Activated T-cell treated with anti-CD3 and anti-CD28 coated beads, Interleukin-2, amount 50 U/mL, for 4 hours (primary cell): ENCODE results near the gene USHBP1. TPM values are rescaled to one million over a fixed set of nuclear protein-coding genes. Genes with fewer than 3 reads are reported as not detected.

ENCODE experiments used
- ATAC-seq, 2 donors: fragments of 200-7000 bp; cut with Tn5 transposase; one replicate each; pipeline ENCODE4 v1.10.0; 2021
- DNase-seq: peaks from one replicate; pipeline ENCODE4 v3.0.0-alpha.2; 2020
- H3K27me3 Mint-ChIP-seq: one replicate; pipeline ENCODE4 v1.8.0; 2021; ENCODE audit warnings: low read depth, mixed read lengths
- H3K36me3 Mint-ChIP-seq: one replicate; pipeline ENCODE4 v1.8.0; 2022; ENCODE audit warnings: mixed read lengths; ENCODE audit not compliant: insufficient read depth
- H3K4me1 Mint-ChIP-seq: one replicate; pipeline ENCODE4 v1.8.0; 2021; ENCODE audit warnings: low read depth, mixed read lengths
- H3K4me3 Mint-ChIP-seq: one replicate; pipeline ENCODE4 v1.8.0; 2021; ENCODE audit warnings: mild to moderate bottlenecking, moderate library complexity, mixed read lengths
- H3K9me3 Mint-ChIP-seq: one replicate; pipeline ENCODE4 v1.8.0; 2021; ENCODE audit warnings: mixed read lengths
- total RNA-seq, 3 donors: library from RNA; stranded (reverse); gene quantifications; one replicate each; pipeline ENCODE4 v1.2.1, GENCODE V29; 2021

Gene USHBP1
- total RNA-seq, 3 donors from 2014 or later: 0.19 TPM; not detected in 2

GRCh38 chr19:17206736-17207581, 57.6 kb downstream of the USHBP1 start:
- no peak overlapping the region for H3K4me3 Mint-ChIP-seq
- peaks cover 22% of the 10 kb centered on the region for H3K36me3 Mint-ChIP-seq
- H3K9me3 Mint-ChIP-seq: no peaks in the 10 kb centered on the region

GRCh38 chr19:17205237-17206140, 59.1 kb downstream of the USHBP1 start:
- Mint-ChIP-seq H3K4me1 (peaks cover 5% of the 10 kb centered on the region), H3K4me3 (no peak overlapping the region), H3K9me3 (no peaks in the 10 kb centered on the region), H3K27me3 (no peaks in the 10 kb centered on the region), H3K36me3 (peaks cover 33% of the 10 kb centered on the region)
- DNase-seq: peak; percentile 57
- ATAC-seq: peak; percentile 61 to 67

More at GRCh38 chr19:17206736-17207581, 57.6 kb downstream of the USHBP1 start:
- DNase-seq: no peak
- H3K4me1 Mint-ChIP-seq: peaks cover 5% of the 10 kb centered on the region
- no peaks in the 10 kb centered on the region for H3K27me3 Mint-ChIP-seq
- no peak for ATAC-seq

GRCh38 chr19:17202713-17203112, 61.8 kb downstream of the USHBP1 start:
- Mint-ChIP-seq H3K27me3 (no peaks in the 10 kb centered on the region), H3K4me3 (no peak overlapping the region), H3K4me1 (no peaks in the 10 kb centered on the region), H3K36me3 (peaks cover 39% of the 10 kb centered on the region), H3K9me3 (no peaks in the 10 kb centered on the region)
- DNase-seq (no peak), ATAC-seq (no peak)

GRCh38 chr19:17202249-17202648, 62.3 kb downstream of the USHBP1 start:
- peak; percentile 44 to 58 for ATAC-seq
- Mint-ChIP-seq H3K27me3 (no peaks in the 10 kb centered on the region), H3K4me1 (no peaks in the 10 kb centered on the region), H3K36me3 (peaks cover 43% of the 10 kb centered on the region), H3K9me3 (no peaks in the 10 kb centered on the region), H3K4me3 (no peak overlapping the region)
- no peak for DNase-seq

- DNase-seq (no peak), ATAC-seq (no peak)
- Mint-ChIP-seq H3K9me3 (no peaks in the 10 kb centered on the region), H3K36me3 (peaks cover 48% of the 10 kb centered on the region), H3K4me3 (no peak overlapping the region), H3K27me3 (no peaks in the 10 kb centered on the region), H3K4me1 (no peaks in the 10 kb centered on the region)
These were observed 64.0 kb downstream of the USHBP1 start for GRCh38 chr19:17200408-17201079.

Other genes starting within 250 kb of the USHBP1 start
- under 1 TPM in 2 of 3 donors, not detected in 1; 0.18 to 0.37 TPM for gene CPAMD8, start 237.9 kb downstream of the USHBP1 start, total RNA-seq
- 10 to 100 TPM; 21.5 to 29.3 (median 28.3) TPM for gene HAUS8, start 189.3 kb downstream of the USHBP1 start, total RNA-seq
- gene MYO9B, start 189.0 kb downstream of the USHBP1 start, total RNA-seq: 100 to 1,000 TPM in 1 of 3 donors, 10 to 100 TPM in 2; 82.6 to 104 (median 91.4) TPM
- 10 to 100 TPM; 35.9 to 47.3 (median 46.6) TPM for gene USE1, start 49.4 kb downstream of the USHBP1 start, total RNA-seq
- 1 to 10 TPM; 5.0 to 8.0 (median 5.4) TPM for gene OCEL1, start 38.5 kb downstream of the USHBP1 start, total RNA-seq
- 10 to 100 TPM; 10.1 to 14.4 (median 13.6) TPM for gene NR2F6, start 18.8 kb downstream of the USHBP1 start, total RNA-seq
- 100 to 1,000 TPM; 124 to 130 (median 128) TPM for gene BABAM1, start 2.7 kb upstream of the USHBP1 start, total RNA-seq
- 10 to 100 TPM in 2 of 3 donors, 1 to 10 TPM in 1; 7.6 to 19.0 (median 18.1) TPM for gene ANKLE1, start 17.2 kb upstream of the USHBP1 start, total RNA-seq
- 1 to 10 TPM; 3.6 to 4.5 (median 3.7) TPM for gene ABHD8, start 38.7 kb upstream of the USHBP1 start, total RNA-seq
- 100 to 1,000 TPM; 111 to 137 (median 126) TPM for gene MRPL34, start 41.1 kb upstream of the USHBP1 start, total RNA-seq
- 10 to 100 TPM; 53.1 to 58.1 (median 53.4) TPM for gene DDA1, start 44.8 kb upstream of the USHBP1 start, total RNA-seq
- gene ANO8, start 70.1 kb upstream of the USHBP1 start, total RNA-seq: 1 to 10 TPM; 2.8 to 3.0 (median 2.9) TPM
- gene GTPBP3, start 72.8 kb upstream of the USHBP1 start, total RNA-seq: 100 to 1,000 TPM in 2 of 3 donors, 10 to 100 TPM in 1; 96.4 to 122 (median 106) TPM
- under 1 TPM in 1 of 3 donors, not detected in 2; 0.18 TPM for gene PLVAP, start 112.6 kb upstream of the USHBP1 start, total RNA-seq
- under 1 TPM; 0.24 to 0.53 (median 0.46) TPM for gene CCDC194, start 129.5 kb upstream of the USHBP1 start, total RNA-seq
- 100 to 1,000 TPM in 2 of 3 donors, 10 to 100 TPM in 1; 85.9 to 120 (median 105) TPM for gene BST2, start 140.9 kb upstream of the USHBP1 start, total RNA-seq
- gene MVB12A, start 155.3 kb upstream of the USHBP1 start, total RNA-seq: 10 to 100 TPM; 37.3 to 43.3 (median 38.6) TPM
- gene TMEM221, start 183.9 kb upstream of the USHBP1 start, total RNA-seq: not detected
- gene NXNL1, start 196.2 kb upstream of the USHBP1 start, total RNA-seq: not detected
- gene SLC27A1, start 205.8 kb upstream of the USHBP1 start, total RNA-seq: 1 to 10 TPM; 1.5 to 2.1 (median 2.0) TPM
- 10 to 100 TPM; 59.4 to 61.6 (median 60.9) TPM for gene PGLS, start 246.9 kb upstream of the USHBP1 start, total RNA-seq